ENCODE measurements around the gene C1orf185.

GRCh38 chr1:51093581-51093980 lies 8.4 kb upstream of the C1orf185 start:
- TF ChIP-seq CTCF (IDR thresholded peaks at IDR 0.05; ENCODE audit: low read length), result no peak
- TF ChIP-seq EZH2 (IDR thresholded peaks at IDR 0.05; ENCODE audit: borderline replicate concordance, low read length), result no peak
